GM12878 (cell line): ENCODE results near the gene FIZ1.

Source experiments
- CTCF ChIP-seq, 3 experiments: IDR thresholded peaks in 2 of 3; conservative IDR thresholded peaks in 1 of 3; 2 replicates each; pipeline ENCODE4 v1.5.1; 2011; ENCODE audit warnings: low read depth in 3 of 3, low read length in 3 of 3, mild to moderate bottlenecking in 3 of 3, control low read depth in 2 of 3, moderate library complexity in 2 of 3, inconsistent platforms in 1 of 3, mixed read lengths in 1 of 3; ENCODE audit not compliant: control insufficient read depth in 2 of 3, insufficient read depth in 1 of 3; ENCODE audit errors: extremely low read depth in 1 of 3
- MYB ChIP-seq: fragments of 150-350 bp; IDR thresholded peaks from 2 replicates; pipeline ENCODE4 v1.6.1; 2014; ENCODE audit warnings: mild to moderate bottlenecking, low read depth, low read length, borderline replicate concordance
- MYC ChIP-seq: IDR thresholded peaks from 2 replicates; pipeline ENCODE4 v1.6.1; 2011; ENCODE audit warnings: mild to moderate bottlenecking, low read length, moderate library complexity, inconsistent platforms; ENCODE audit not compliant: insufficient read depth, insufficient replicate concordance, insufficient read length, severe bottlenecking
- NKRF ChIP-seq: fragments of 450-650 bp; conservative IDR thresholded peaks from 2 replicates; pipeline ENCODE4 v1.6.1; 2017; ENCODE audit warnings: mild to moderate bottlenecking, moderate library complexity
- ZNF217 ChIP-seq: fragments of 450-650 bp; IDR thresholded peaks from 2 replicates; pipeline ENCODE4 v1.6.1; 2017; ENCODE audit warnings: antibody characterized with exemption, mild to moderate bottlenecking

GRCh38 chr19:55615543-55616394 is 16.5 kb upstream of the FIZ1 start:
- TF ChIP-seq CTCF (IDR thresholded peaks at IDR 0.05 in 2 of 3, conservative IDR thresholded peaks at IDR 0.05 in 1 of 3; ENCODE audit: control insufficient read depth in 2 of 3, extremely low read depth in 1 of 3, insufficient read depth in 1 of 3, low read depth in 3 of 3, low read length in 3 of 3) (no peak), ZNF217 (no peak), MYB (no peak), NKRF (no peak), MYC (no peak)
